Keratinocyte (primary cell): ENCODE data around the gene MATN4. TPM values are rescaled to one million over a fixed set of nuclear protein-coding genes. Genes with fewer than 3 reads are reported as not detected.
A peak's percentile ranks its signal among the peaks of the same experiment; 100 is the strongest.

Source experiments
- DNase-seq: peaks from one replicate; pipeline ENCODE4 v3.0.0-alpha.2; 2011; ENCODE audit warnings: low read depth, missing footprints, low spot score
- FAIRE-seq: peaks from 2 replicates; lab custom pipeline; 2011; peaks lifted over from hg19 to GRCh38; lab: Jason Lieb, UNC
- H2AFZ ChIP-seq: 2 replicates; pipeline ENCODE4 v1.6.0; 2012; ENCODE audit warnings: low read length, control low read depth, inconsistent platforms; ENCODE audit not compliant: control insufficient read depth
- H3K27ac ChIP-seq: 2 replicates; pipeline ENCODE4 v1.5.1; 2011; ENCODE audit warnings: low read length; ENCODE audit not compliant: control insufficient read depth, insufficient read depth
- H3K27me3 ChIP-seq: 3 replicates; pipeline ENCODE4 v1.6.0; 2011; ENCODE audit warnings: low read length; ENCODE audit not compliant: control insufficient read depth, insufficient read depth; ENCODE audit errors: extremely low read depth
- H3K36me3 ChIP-seq, 2 experiments: 2 replicates in 1 of 2; 3 replicates in 1 of 2; pipeline ENCODE4 v1.5.1; 2011; ENCODE audit warnings: low read length in 2 of 2, mild to moderate bottlenecking in 1 of 2; ENCODE audit not compliant: control insufficient read depth in 2 of 2, insufficient read depth in 2 of 2; ENCODE audit errors: extremely low read depth in 1 of 2
- H3K4me1 ChIP-seq: 3 replicates; pipeline ENCODE4 v1.5.1; 2011; ENCODE audit warnings: low read length; ENCODE audit not compliant: control insufficient read depth, insufficient read depth; ENCODE audit errors: extremely low read depth
- H3K4me2 ChIP-seq: 3 replicates; pipeline ENCODE4 v1.6.0; 2011; ENCODE audit warnings: low read depth, low read length; ENCODE audit not compliant: control insufficient read depth, insufficient read depth; ENCODE audit errors: extremely low read depth
- H3K4me3 ChIP-seq, 3 experiments: fragments of 200-600 bp in 1 of 3; sonication (generic) in 1 of 3; 2 replicates in 2 of 3; 3 replicates in 1 of 3; pipeline ENCODE4 v1.5.1; 2011 to 2016; ENCODE audit warnings: low read length in 3 of 3, mild to moderate bottlenecking in 3 of 3, control low read depth in 2 of 3, inconsistent platforms in 1 of 3, low read depth in 1 of 3, mixed read lengths in 1 of 3, mixed run types in 1 of 3, moderate library complexity in 1 of 3; ENCODE audit not compliant: control insufficient read depth in 2 of 3, insufficient read depth in 2 of 3; ENCODE audit errors: extremely low read depth in 1 of 3
- H3K79me2 ChIP-seq: 2 replicates; pipeline ENCODE4 v1.6.0; 2012; ENCODE audit warnings: low read length; ENCODE audit not compliant: control insufficient read depth, insufficient read depth
- H3K9ac ChIP-seq: 3 replicates; pipeline ENCODE4 v1.6.0; 2011; ENCODE audit warnings: low read length; ENCODE audit not compliant: control insufficient read depth, insufficient read depth; ENCODE audit errors: extremely low read depth
- H3K9me1 ChIP-seq: 3 replicates; pipeline ENCODE4 v1.6.0; 2011; ENCODE audit warnings: low read length; ENCODE audit not compliant: control insufficient read depth, insufficient read depth; ENCODE audit errors: extremely low read depth
- H3K9me3 ChIP-seq: 2 replicates; pipeline ENCODE4 v1.5.1; 2012; ENCODE audit warnings: low read depth, low read length; ENCODE audit not compliant: control insufficient read depth
- H4K20me1 ChIP-seq: 3 replicates; pipeline ENCODE4 v1.6.0; 2011; ENCODE audit warnings: low read length; ENCODE audit not compliant: control insufficient read depth, insufficient read depth; ENCODE audit errors: extremely low read depth
- CTCF ChIP-seq, 3 experiments: IDR thresholded peaks in 1 of 3; conservative IDR thresholded peaks in 1 of 3; optimal IDR thresholded peaks in 1 of 3; 2 replicates in 2 of 3; 3 replicates in 1 of 3; pipeline versions ENCODE3 to v1.5.1; 2011; ENCODE audit warnings: low read length in 3 of 3, mild to moderate bottlenecking in 3 of 3, moderate library complexity in 2 of 3, control low read depth in 1 of 3, inconsistent platforms in 1 of 3; ENCODE audit not compliant: insufficient read depth in 2 of 3; ENCODE audit errors: extremely low read depth in 1 of 3
- EZH2 ChIP-seq: IDR thresholded peaks from one replicate; pipeline ENCODE4 v1.6.1; 2012; ENCODE audit warnings: inconsistent platforms, mild to moderate bottlenecking, low read length, moderate library complexity
- dilution Hi-C: fragments of 300-500 bp; cut with MboI; formaldehyde crosslinking; loops from one replicate; pipeline ENCODE4 v1.7.0; 2020; ENCODE audit warnings: low sequenced_read_pairs; ENCODE audit not compliant: extremely low pct_ligation_motif_present
- polyA plus RNA-seq, 5 experiments: library from polyadenylated mRNA; depleted of rRNA in 3 of 5; stranded (reverse) in 3 of 5; stranded (forward) in 1 of 5; unstranded in 1 of 5; fragments of >200 nt; gene quantifications; 1 replicate in 1 of 5; 2 replicates in 3 of 5; 3 replicates in 1 of 5; pipeline versions ENCODE4 v1.2.1 to v1.2.3, GENCODE V29; 2011 to 2012; ENCODE audit warnings: missing spikeins in 2 of 5, low read depth in 1 of 5, low replicate concordance in 1 of 5

Gene MATN4
- polyA plus RNA-seq, 1 donor (not counting 4 experiments of a cell fraction or from before 2014, with no cell fraction given), result not detected

- Histone ChIP-seq H3K79me2 (peaks cover 94% of the 10 kb centered on the region), H3K27me3 (no peaks in the 10 kb centered on the region), H3K27ac (peak overlapping the region; percentile 98), H3K9me1 (peaks cover 2% of the 10 kb centered on the region), H3K4me3 (peak overlapping the region; percentile 17 to 100 (median 99)), H3K4me1 (peaks cover 84% of the 10 kb centered on the region), H3K9ac (peak overlapping the region; percentile 99), H2AFZ (no peak overlapping the region), H3K9me3 (no peaks in the 10 kb centered on the region), H4K20me1 (peaks cover 8% of the 10 kb centered on the region), H3K4me2 (peak overlapping the region; percentile 77), H3K36me3 (peaks cover 11 to 35% of the 10 kb centered on the region in 2 experiments)
- dilution Hi-C loops, result no loop called here
- TF ChIP-seq EZH2 (no peak), CTCF (optimal IDR thresholded peaks at IDR 0.05 in 1 of 3, IDR thresholded peaks at IDR 0.05 in 1 of 3, conservative IDR thresholded peaks at IDR 0.05 in 1 of 3; ENCODE audit: extremely low read depth in 1 of 3, insufficient read depth in 2 of 3, low read length in 3 of 3) (no peak)
- no peak for FAIRE-seq
- DNase-seq, result no peak
These were observed 35.6 kb upstream of the MATN4 start for GRCh38 chr20:45343532-45344167.

GRCh38 chr20:45342855-45343531, 34.9 kb upstream of the MATN4 start:
- H3K9me3 ChIP-seq, result no peaks in the 10 kb centered on the region
- dilution Hi-C loops, result no loop called here
- H4K20me1 ChIP-seq, result peaks cover 8% of the 10 kb centered on the region
- no peak for FAIRE-seq
- peaks cover 4% of the 10 kb centered on the region for H3K9me1 ChIP-seq
- H3K9ac ChIP-seq, result peak overlapping the region; percentile 99
- no peak overlapping the region for H2AFZ ChIP-seq
- H3K4me3 ChIP-seq, result peak overlapping the region in 2 of 3 experiments; percentile 99 to 100
- TF ChIP-seq EZH2, result no peak
- no peak for TF ChIP-seq CTCF (optimal IDR thresholded peaks at IDR 0.05 in 1 of 3, IDR thresholded peaks at IDR 0.05 in 1 of 3, conservative IDR thresholded peaks at IDR 0.05 in 1 of 3; ENCODE audit: extremely low read depth in 1 of 3, insufficient read depth in 2 of 3, low read length in 3 of 3)
- H3K36me3 ChIP-seq, result peaks cover 11 to 41% of the 10 kb centered on the region in 2 experiments
- H3K27ac ChIP-seq, result peak overlapping the region; percentile 98
- peaks cover 89% of the 10 kb centered on the region for H3K4me1 ChIP-seq
- H3K27me3 ChIP-seq, result no peaks in the 10 kb centered on the region
- H3K79me2 ChIP-seq, result peaks cover 97% of the 10 kb centered on the region
- no peak for DNase-seq
- H3K4me2 ChIP-seq, result peak overlapping the region; percentile 77
